WTC11 (cell line): Measurements from ENCODE around the gene HRAS.

Source experiments
- FOXJ3 ChIP-seq: sonication (generic); formaldehyde crosslinking; IDR thresholded peaks from 2 replicates; pipeline ENCODE4 v1.9.0; 2021; ENCODE audit warnings: missing genetic modification reagents, mild to moderate bottlenecking, borderline replicate concordance
- FOXP1 ChIP-seq: sonication (generic); formaldehyde crosslinking; IDR thresholded peaks from 2 replicates; pipeline ENCODE4 v1.8.0; 2022; ENCODE audit warnings: missing genetic modification reagents, mild to moderate bottlenecking, moderate library complexity, borderline replicate concordance
- KAT7 ChIP-seq: sonication (generic); formaldehyde crosslinking; IDR thresholded peaks from 2 replicates; pipeline ENCODE4 v1.8.1; 2023; ENCODE audit warnings: missing genetic modification reagents, mild to moderate bottlenecking, borderline replicate concordance
- MAX ChIP-seq: sonication (generic); formaldehyde crosslinking; IDR thresholded peaks from 2 replicates; pipeline ENCODE4 v1.8.0; 2022; ENCODE audit warnings: mild to moderate bottlenecking, missing genetic modification reagents
- MXD4 ChIP-seq: fragments of 250-450 bp; sonication (Bioruptor Pico); IDR thresholded peaks from 2 replicates; pipeline ENCODE4 v1.8.0; 2021; ENCODE audit warnings: mild to moderate bottlenecking, moderate library complexity, borderline replicate concordance
- NR2C2 ChIP-seq: sonication (generic); formaldehyde crosslinking; IDR thresholded peaks from 2 replicates; pipeline ENCODE4 v1.8.0; 2022; ENCODE audit warnings: mild to moderate bottlenecking, missing genetic modification reagents
- ZBTB43 ChIP-seq: sonication (generic); formaldehyde crosslinking; IDR thresholded peaks from 2 replicates; pipeline ENCODE4 v1.8.1; 2023; ENCODE audit warnings: mild to moderate bottlenecking, missing genetic modification reagents
- ZNF121 ChIP-seq: sonication (generic); formaldehyde crosslinking; IDR thresholded peaks from 2 replicates; pipeline ENCODE4 v1.8.0; 2023; ENCODE audit warnings: missing genetic modification reagents
- ZNF232 ChIP-seq: sonication (generic); formaldehyde crosslinking; IDR thresholded peaks from 2 replicates; pipeline ENCODE4 v1.8.0; 2022; ENCODE audit warnings: mild to moderate bottlenecking, missing genetic modification reagents
- ZNF671 ChIP-seq: fragments of 250-450 bp; sonication (Bioruptor Pico); IDR thresholded peaks from 2 replicates; pipeline ENCODE4 v1.8.0; 2021; ENCODE audit warnings: mild to moderate bottlenecking
- TF ChIP-seq, protein P1 (sequence below): fragments of 200-600 bp; IDR thresholded peaks from 2 replicates; pipeline ENCODE4 v1.8.0; 2022; ENCODE audit warnings: antibody characterized with exemption
- TF ChIP-seq, protein P2 (sequence below): fragments of 250-450 bp; sonication (Bioruptor Pico); IDR thresholded peaks from 2 replicates; pipeline ENCODE4 v1.9.0; 2021; ENCODE audit warnings: mild to moderate bottlenecking
- TF ChIP-seq, protein P3 (sequence below): sonication (generic); formaldehyde crosslinking; IDR thresholded peaks from 2 replicates; pipeline ENCODE4 v1.8.1; 2023; ENCODE audit warnings: mild to moderate bottlenecking, moderate library complexity, missing genetic modification reagents

DNA sequence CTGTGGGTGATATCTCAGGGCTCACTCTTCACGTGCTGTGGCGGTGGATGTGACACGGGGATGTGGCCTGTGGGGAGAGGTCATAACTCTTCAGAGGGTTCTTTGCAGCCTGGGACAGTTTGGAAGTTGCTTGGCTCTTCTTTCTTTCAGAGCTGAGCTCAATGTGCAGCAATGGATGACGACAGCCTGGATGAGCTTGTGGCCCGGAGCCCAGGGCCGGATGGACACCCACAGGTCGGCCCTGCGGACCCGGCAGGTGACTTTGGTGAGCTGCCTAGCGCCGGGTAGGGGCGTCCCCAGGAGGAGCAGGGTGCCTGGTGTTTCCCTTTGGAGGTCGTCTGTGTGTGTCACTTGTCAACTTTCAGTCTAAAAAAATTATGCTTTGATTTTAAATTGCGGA lies 46.0 kb upstream of the HRAS start:
- TF ChIP-seq NR2C2 (CRISPR knock-in tag) (no peak), ZNF121 (no peak), ZNF671 (no peak), MXD4 (CRISPR knock-in tag) (no peak), ZNF232 (no peak), FOXP1 (CRISPR knock-in tag) (no peak), FOXJ3 (CRISPR knock-in tag) (no peak), KAT7 (CRISPR knock-in tag) (no peak), MAX (CRISPR knock-in tag) (no peak), ZBTB43 (CRISPR knock-in tag) (no peak)
- TF ChIP-seq, protein P1, sequence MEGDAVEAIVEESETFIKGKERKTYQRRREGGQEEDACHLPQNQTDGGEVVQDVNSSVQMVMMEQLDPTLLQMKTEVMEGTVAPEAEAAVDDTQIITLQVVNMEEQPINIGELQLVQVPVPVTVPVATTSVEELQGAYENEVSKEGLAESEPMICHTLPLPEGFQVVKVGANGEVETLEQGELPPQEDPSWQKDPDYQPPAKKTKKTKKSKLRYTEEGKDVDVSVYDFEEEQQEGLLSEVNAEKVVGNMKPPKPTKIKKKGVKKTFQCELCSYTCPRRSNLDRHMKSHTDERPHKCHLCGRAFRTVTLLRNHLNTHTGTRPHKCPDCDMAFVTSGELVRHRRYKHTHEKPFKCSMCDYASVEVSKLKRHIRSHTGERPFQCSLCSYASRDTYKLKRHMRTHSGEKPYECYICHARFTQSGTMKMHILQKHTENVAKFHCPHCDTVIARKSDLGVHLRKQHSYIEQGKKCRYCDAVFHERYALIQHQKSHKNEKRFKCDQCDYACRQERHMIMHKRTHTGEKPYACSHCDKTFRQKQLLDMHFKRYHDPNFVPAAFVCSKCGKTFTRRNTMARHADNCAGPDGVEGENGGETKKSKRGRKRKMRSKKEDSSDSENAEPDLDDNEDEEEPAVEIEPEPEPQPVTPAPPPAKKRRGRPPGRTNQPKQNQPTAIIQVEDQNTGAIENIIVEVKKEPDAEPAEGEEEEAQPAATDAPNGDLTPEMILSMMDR = no peak
- TF ChIP-seq, protein P2, sequence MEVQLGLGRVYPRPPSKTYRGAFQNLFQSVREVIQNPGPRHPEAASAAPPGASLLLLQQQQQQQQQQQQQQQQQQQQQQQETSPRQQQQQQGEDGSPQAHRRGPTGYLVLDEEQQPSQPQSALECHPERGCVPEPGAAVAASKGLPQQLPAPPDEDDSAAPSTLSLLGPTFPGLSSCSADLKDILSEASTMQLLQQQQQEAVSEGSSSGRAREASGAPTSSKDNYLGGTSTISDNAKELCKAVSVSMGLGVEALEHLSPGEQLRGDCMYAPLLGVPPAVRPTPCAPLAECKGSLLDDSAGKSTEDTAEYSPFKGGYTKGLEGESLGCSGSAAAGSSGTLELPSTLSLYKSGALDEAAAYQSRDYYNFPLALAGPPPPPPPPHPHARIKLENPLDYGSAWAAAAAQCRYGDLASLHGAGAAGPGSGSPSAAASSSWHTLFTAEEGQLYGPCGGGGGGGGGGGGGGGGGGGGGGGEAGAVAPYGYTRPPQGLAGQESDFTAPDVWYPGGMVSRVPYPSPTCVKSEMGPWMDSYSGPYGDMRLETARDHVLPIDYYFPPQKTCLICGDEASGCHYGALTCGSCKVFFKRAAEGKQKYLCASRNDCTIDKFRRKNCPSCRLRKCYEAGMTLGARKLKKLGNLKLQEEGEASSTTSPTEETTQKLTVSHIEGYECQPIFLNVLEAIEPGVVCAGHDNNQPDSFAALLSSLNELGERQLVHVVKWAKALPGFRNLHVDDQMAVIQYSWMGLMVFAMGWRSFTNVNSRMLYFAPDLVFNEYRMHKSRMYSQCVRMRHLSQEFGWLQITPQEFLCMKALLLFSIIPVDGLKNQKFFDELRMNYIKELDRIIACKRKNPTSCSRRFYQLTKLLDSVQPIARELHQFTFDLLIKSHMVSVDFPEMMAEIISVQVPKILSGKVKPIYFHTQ (CRISPR knock-in tag) = no peak
- TF ChIP-seq, protein P3, sequence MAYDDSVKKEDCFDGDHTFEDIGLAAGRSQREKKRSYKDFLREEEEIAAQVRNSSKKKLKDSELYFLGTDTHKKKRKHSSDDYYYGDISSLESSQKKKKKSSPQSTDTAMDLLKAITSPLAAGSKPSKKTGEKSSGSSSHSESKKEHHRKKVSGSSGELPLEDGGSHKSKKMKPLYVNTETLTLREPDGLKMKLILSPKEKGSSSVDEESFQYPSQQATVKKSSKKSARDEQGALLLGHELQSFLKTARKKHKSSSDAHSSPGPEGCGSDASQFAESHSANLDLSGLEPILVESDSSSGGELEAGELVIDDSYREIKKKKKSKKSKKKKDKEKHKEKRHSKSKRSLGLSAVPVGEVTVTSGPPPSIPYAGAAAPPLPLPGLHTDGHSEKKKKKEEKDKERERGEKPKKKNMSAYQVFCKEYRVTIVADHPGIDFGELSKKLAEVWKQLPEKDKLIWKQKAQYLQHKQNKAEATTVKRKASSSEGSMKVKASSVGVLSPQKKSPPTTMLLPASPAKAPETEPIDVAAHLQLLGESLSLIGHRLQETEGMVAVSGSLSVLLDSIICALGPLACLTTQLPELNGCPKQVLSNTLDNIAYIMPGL (CRISPR knock-in tag) = no peak
